Neuronal stem cell (in vitro differentiated cells): ENCODE measurements around the gene SLC22A17.
"Not testable (repeated sequence)": the region's sequence is repeated elsewhere in the genome, so short reads cannot be mapped to it uniquely, and the experiment has no call there.

Experiments
- DNase-seq: peaks from one replicate; pipeline ENCODE4 v3.0.0-alpha.2; 2013; ENCODE audit warnings: low spot score
- H2AFZ ChIP-seq: one replicate; pipeline ENCODE4 v1.6.1; 2013; ENCODE audit warnings: mild to moderate bottlenecking, low read length, inconsistent platforms
- H2AK5ac ChIP-seq: 2 replicates; pipeline ENCODE4 v1.6.1; 2013; ENCODE audit warnings: low read depth, mild to moderate bottlenecking, inconsistent platforms, low read length, moderate library complexity, mixed read lengths
- H2BK120ac ChIP-seq: 2 replicates; pipeline ENCODE4 v1.6.1; 2013; ENCODE audit warnings: low read depth, mild to moderate bottlenecking, inconsistent platforms, low read length, moderate library complexity, mixed read lengths
- H2BK12ac ChIP-seq: one replicate; pipeline ENCODE4 v1.6.1; 2013; ENCODE audit warnings: low read length, inconsistent platforms
- H2BK15ac ChIP-seq: 2 replicates; pipeline ENCODE4 v1.6.1; 2013; ENCODE audit warnings: mild to moderate bottlenecking, low read length, inconsistent platforms, mixed read lengths
- H2BK5ac ChIP-seq: one replicate; pipeline ENCODE4 v1.6.1; 2013; ENCODE audit warnings: inconsistent platforms, mild to moderate bottlenecking, low read length, moderate library complexity
- H3K14ac ChIP-seq: one replicate; pipeline ENCODE4 v1.6.1; 2013; ENCODE audit warnings: low read length, inconsistent platforms
- H3K18ac ChIP-seq: 2 replicates; pipeline ENCODE4 v1.6.1; 2013; ENCODE audit warnings: low read length, inconsistent platforms
- H3K23ac ChIP-seq: 2 replicates; pipeline ENCODE4 v1.6.1; 2013; ENCODE audit warnings: low read depth, mild to moderate bottlenecking, mixed read lengths, low read length, inconsistent platforms; ENCODE audit not compliant: poor library complexity
- H3K27ac ChIP-seq: replicated peaks from 3 replicates; pipeline ENCODE4 v1.5.1; 2013; ENCODE audit warnings: low read length, inconsistent platforms
- H3K27me3 ChIP-seq, 3 experiments: 2 replicates each; pipeline ENCODE4 v1.6.1; 2013; ENCODE audit warnings: low read length in 3 of 3, mild to moderate bottlenecking in 2 of 3, inconsistent platforms in 1 of 3, low read depth in 1 of 3, mixed read lengths in 1 of 3, moderate library complexity in 1 of 3; ENCODE audit not compliant: control insufficient read depth in 3 of 3, insufficient read depth in 3 of 3
- H3K36me3 ChIP-seq, 2 donors: replicated peaks in 1 of 2; 2 replicates each; pipeline ENCODE4 v1.6.1; 2013; ENCODE audit warnings: low read length in 2 of 2; ENCODE audit not compliant: control insufficient read depth in 2 of 2, insufficient read depth in 2 of 2
- H3K4ac ChIP-seq: 2 replicates; pipeline ENCODE4 v1.6.1; 2013; ENCODE audit warnings: inconsistent platforms, mild to moderate bottlenecking, low read length, moderate library complexity
- H3K4me1 ChIP-seq, 2 donors: 1 replicate in 1 of 2; 2 replicates in 1 of 2; pipeline ENCODE4 v1.6.1; 2013; ENCODE audit warnings: low read length in 2 of 2, low read depth in 1 of 2; ENCODE audit not compliant: control insufficient read depth in 2 of 2, insufficient read depth in 1 of 2
- H3K4me2 ChIP-seq: one replicate; pipeline ENCODE4 v1.6.1; 2013; ENCODE audit warnings: mild to moderate bottlenecking, low read length, inconsistent platforms; ENCODE audit not compliant: insufficient read depth, poor library complexity, severe bottlenecking
- H3K4me3 ChIP-seq, 2 donors: 2 replicates each; pipeline ENCODE4 v1.5.1; 2013; ENCODE audit warnings: low read length in 2 of 2, mild to moderate bottlenecking in 2 of 2, inconsistent platforms in 1 of 2, moderate library complexity in 1 of 2
- H3K79me1 ChIP-seq: one replicate; pipeline ENCODE4 v1.6.1; 2013; ENCODE audit warnings: low read depth, mild to moderate bottlenecking, inconsistent platforms, low read length, moderate library complexity
- H3K9ac ChIP-seq: one replicate; pipeline ENCODE4 v1.6.1; 2013; ENCODE audit warnings: mild to moderate bottlenecking, low read depth, low read length, inconsistent platforms; ENCODE audit not compliant: poor library complexity
- H3K9me3 ChIP-seq, 2 donors: replicated peaks in 1 of 2; 2 replicates each; pipeline versions ENCODE3 to v1.6.1; 2013; ENCODE audit warnings: low read length in 2 of 2, mild to moderate bottlenecking in 2 of 2, inconsistent platforms in 1 of 2, low read depth in 1 of 2, mixed read lengths in 1 of 2, moderate library complexity in 1 of 2; ENCODE audit not compliant: control insufficient read depth in 2 of 2, insufficient read depth in 1 of 2
- H4K8ac ChIP-seq: one replicate; pipeline ENCODE4 v1.6.1; 2013; ENCODE audit warnings: low read depth, mild to moderate bottlenecking, inconsistent platforms, low read length, moderate library complexity
- H4K91ac ChIP-seq: one replicate; pipeline ENCODE4 v1.6.1; 2013; ENCODE audit warnings: low read length, low read depth, mild to moderate bottlenecking, inconsistent platforms; ENCODE audit not compliant: poor library complexity
- WGBS, 2 donors: extraction: QIAGEN DNeasy Blood & Tissue Kit; methylation state at CpG; one replicate each; pipeline ENCODE4 v1.1.7; 2013; ENCODE audit warnings: missing lambda C conversion rate in 2 of 2, mixed read lengths in 1 of 2; ENCODE audit not compliant: insufficient read length in 2 of 2, insufficient replicate concordance in 1 of 2; ENCODE audit errors: extremely low coverage in 2 of 2; 5-methylcytosine and 5-hydroxymethylcytosine counted together

Gene SLC22A17

DNA sequence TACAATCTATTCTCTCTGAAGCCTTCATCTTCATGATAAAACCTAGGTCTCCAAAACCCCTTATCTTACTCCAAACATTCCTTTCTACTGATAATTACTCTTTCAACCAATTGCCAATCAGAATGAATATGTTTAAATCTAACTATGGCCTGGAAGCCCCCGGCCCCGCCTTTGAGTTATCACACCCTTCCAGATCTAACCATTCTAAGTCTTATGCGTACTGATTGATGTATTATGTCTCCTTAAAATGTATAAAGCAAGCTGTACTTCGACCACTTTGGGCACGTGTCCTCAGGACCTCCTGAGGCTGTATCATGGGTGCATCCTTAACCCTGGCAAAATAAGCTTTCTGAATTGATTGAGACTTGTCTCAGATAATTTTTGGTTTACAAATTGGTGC lies 17.1 kb downstream of the SLC22A17 start:
- H3K4ac ChIP-seq: no peak overlapping the region
- no peak for DNase-seq
- no peak overlapping the region for H2BK12ac ChIP-seq
- no peak overlapping the region for H3K14ac ChIP-seq
- H2BK5ac ChIP-seq: no peak overlapping the region
- peaks cover 2 to 6% of the 10 kb centered on the region in 2 donors for H3K9me3 ChIP-seq
- no peak overlapping the region for H3K27ac ChIP-seq
- H2BK15ac ChIP-seq: no peak overlapping the region
- no peak overlapping the region for H3K4me3 ChIP-seq
- no peak overlapping the region for H3K18ac ChIP-seq
- H3K9ac ChIP-seq: no peak overlapping the region
- no peaks in the 10 kb centered on the region for H3K4me1 ChIP-seq
- H4K8ac ChIP-seq: no peak overlapping the region
- no peak overlapping the region for H3K23ac ChIP-seq
- H3K4me2 ChIP-seq: no peak overlapping the region
- H3K36me3 ChIP-seq: no peaks in the 10 kb centered on the region
- no peak overlapping the region for H2AK5ac ChIP-seq
- no peak overlapping the region for H2AFZ ChIP-seq
- WGBS, 2 donors: no CpG with 5 or more reads among the region's 5 CpGs
- no peaks in the 10 kb centered on the region for H3K27me3 ChIP-seq
- peaks cover 2% of the 10 kb centered on the region for H3K79me1 ChIP-seq
- no peak overlapping the region for H2BK120ac ChIP-seq
- H4K91ac ChIP-seq: no peak overlapping the region

DNA sequence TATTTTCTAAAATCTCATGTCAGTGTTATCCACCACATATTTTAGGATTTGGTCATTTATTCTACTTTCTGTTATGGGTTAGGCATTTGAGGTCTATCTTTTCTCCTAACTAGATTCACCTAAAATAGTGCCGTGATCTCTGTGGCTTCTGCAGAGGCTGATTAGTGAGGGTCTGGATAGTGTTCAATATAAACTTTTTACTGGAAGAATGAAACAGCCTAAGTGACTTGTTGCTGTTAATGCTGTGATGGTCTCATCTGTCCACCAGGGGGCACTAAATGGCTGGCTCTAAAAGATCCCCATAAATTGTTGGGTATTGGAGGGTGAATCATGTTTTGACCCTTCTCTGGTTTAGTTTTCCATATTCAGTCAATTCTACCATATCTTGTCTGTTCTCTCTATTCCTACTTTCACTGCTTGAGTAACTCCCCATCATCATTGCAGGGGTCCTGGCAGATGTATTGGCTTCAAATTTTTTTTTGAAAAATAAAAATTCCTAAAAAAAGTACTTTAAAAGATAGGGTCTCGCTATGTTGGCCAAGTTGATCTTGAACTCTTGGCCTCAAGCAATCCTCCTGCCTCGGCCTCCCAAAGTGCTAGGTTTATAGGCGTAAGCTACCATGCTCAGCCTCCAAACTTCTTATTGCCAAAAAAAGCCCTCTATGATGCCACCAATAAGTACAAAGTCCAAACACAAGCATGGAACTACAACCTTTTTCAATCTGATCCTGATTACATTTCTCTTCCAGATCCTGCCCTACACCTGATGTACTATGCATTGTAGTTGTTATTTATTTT lies 24.5 kb downstream of the SLC22A17 start:
- H3K9me3 ChIP-seq: no peaks in the 10 kb centered on the region
- no peak overlapping the region for H3K27ac ChIP-seq
- H2AK5ac ChIP-seq: no peak overlapping the region
- H2BK120ac ChIP-seq: no peak overlapping the region
- no peak overlapping the region for H3K23ac ChIP-seq
- H3K9ac ChIP-seq: no peak overlapping the region
- H3K79me1 ChIP-seq: peaks cover 4% of the 10 kb centered on the region
- no peak overlapping the region for H3K4ac ChIP-seq
- H3K36me3 ChIP-seq: peaks cover 15 to 32% of the 10 kb centered on the region in 2 donors
- H3K18ac ChIP-seq: no peak overlapping the region
- H2BK15ac ChIP-seq: no peak overlapping the region
- no peak overlapping the region for H2BK12ac ChIP-seq
- no peaks in the 10 kb centered on the region for H3K27me3 ChIP-seq
- H3K4me1 ChIP-seq: peaks cover 1 to 4% of the 10 kb centered on the region in 2 donors
- H3K14ac ChIP-seq: no peak overlapping the region
- peak; percentile 76 for DNase-seq
- no CpG with 5 or more reads among the region's 4 CpGs for WGBS, 2 donors
- no peak overlapping the region for H4K8ac ChIP-seq
- H4K91ac ChIP-seq: no peak overlapping the region
- no peak overlapping the region for H3K4me2 ChIP-seq
- H3K4me3 ChIP-seq: no peak overlapping the region
- H2BK5ac ChIP-seq: no peak overlapping the region
- no peak overlapping the region for H2AFZ ChIP-seq

DNA sequence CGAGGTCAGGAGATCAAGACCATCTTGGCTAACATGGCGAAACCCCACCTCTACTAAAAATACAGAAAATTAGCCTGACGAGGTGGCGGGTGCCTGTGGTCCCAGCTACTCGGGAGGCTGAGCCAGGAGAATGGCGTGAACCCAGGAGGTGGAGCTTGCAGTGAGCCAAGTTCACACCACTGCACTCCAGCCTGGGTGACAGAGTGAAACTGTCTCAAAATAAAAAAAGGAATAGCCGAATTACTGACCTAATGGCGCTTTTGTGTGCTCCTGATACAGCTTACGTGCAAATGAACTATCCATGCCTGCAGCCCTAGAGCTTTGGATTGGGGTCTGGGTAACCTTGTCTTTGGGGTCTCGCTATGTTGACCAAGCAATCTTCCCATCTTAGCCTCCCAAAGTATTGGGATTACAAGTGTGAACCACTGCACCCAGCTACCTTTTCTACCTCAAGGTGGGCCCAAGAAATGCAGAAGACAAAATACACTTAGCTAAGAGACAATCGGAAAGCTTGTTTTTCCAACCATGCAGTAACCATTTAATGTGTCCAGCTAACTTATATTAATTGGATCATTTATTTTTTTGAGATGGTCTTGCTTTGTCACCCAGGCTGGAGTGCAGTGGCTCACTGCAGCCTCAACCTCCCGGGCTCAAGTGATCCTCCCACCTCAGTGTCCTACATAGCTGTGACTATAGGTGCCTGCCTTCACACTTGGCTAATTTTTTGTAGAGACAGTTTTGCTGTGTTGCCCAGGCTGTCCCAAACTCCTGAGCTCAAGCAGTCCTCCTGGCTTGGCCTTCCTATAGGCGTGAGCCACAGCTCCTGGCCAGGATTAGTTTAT lies 26.0 kb downstream of the SLC22A17 start:
- no peak overlapping the region for H3K14ac ChIP-seq
- no peak overlapping the region for H4K8ac ChIP-seq
- H3K27me3 ChIP-seq: no peaks in the 10 kb centered on the region
- H2BK12ac ChIP-seq: no peak overlapping the region
- no peak overlapping the region for H2AK5ac ChIP-seq
- no peak overlapping the region for H3K4me2 ChIP-seq
- H2BK15ac ChIP-seq: no peak overlapping the region
- H2BK120ac ChIP-seq: no peak overlapping the region
- H3K27ac ChIP-seq: no peak overlapping the region
- no peak overlapping the region for H2BK5ac ChIP-seq
- no CpG with 5 or more reads among the region's 13 CpGs for WGBS, 2 donors
- H3K79me1 ChIP-seq: peaks cover 7% of the 10 kb centered on the region
- H3K36me3 ChIP-seq: peaks cover 25 to 43% of the 10 kb centered on the region in 2 donors
- no peak for DNase-seq
- no peaks in the 10 kb centered on the region for H3K9me3 ChIP-seq
- no peak overlapping the region for H3K4me3 ChIP-seq
- H3K9ac ChIP-seq: no peak overlapping the region
- no peak overlapping the region for H3K4ac ChIP-seq
- H3K4me1 ChIP-seq: peaks cover 6 to 8% of the 10 kb centered on the region in 2 donors
- H4K91ac ChIP-seq: no peak overlapping the region
- no peak overlapping the region for H2AFZ ChIP-seq
- H3K18ac ChIP-seq: no peak overlapping the region
- no peak overlapping the region for H3K23ac ChIP-seq

DNA sequence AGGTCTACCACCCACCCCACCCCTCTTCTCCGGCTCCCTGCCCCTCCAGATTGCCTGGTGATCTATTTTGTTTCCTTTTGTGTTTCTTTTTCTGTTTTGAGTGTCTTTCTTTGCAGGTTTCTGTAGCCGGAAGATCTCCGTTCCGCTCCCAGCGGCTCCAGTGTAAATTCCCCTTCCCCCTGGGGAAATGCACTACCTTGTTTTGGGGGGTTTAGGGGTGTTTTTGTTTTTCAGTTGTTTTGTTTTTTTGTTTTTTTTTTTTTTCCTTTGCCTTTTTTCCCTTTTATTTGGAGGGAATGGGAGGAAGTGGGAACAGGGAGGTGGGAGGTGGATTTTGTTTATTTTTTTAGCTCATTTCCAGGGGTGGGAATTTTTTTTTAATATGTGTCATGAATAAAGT lies 26.9 kb downstream of the SLC22A17 start:
- H2AFZ ChIP-seq, H4K91ac ChIP-seq, H3K4me3 ChIP-seq, H3K4me2 ChIP-seq, H4K8ac ChIP-seq, DNase-seq, H3K4me1 ChIP-seq, H2BK120ac ChIP-seq, H2BK15ac ChIP-seq, H2AK5ac ChIP-seq, H3K9ac ChIP-seq, H3K14ac ChIP-seq, H3K18ac ChIP-seq, H3K27ac ChIP-seq, H3K9me3 ChIP-seq, H2BK12ac ChIP-seq, H3K79me1 ChIP-seq, H3K4ac ChIP-seq, H2BK5ac ChIP-seq, H3K23ac ChIP-seq, H3K27me3 ChIP-seq: not testable (repeated sequence)
- peaks cover 25 to 43% of the 10 kb centered on the region in 2 donors for H3K36me3 ChIP-seq
- no CpG with 5 or more reads among the region's 5 CpGs for WGBS, 2 donors
